PC-9 (cell line): ENCODE results near the gene MSN. TPM values are rescaled to one million over a fixed set of nuclear protein-coding genes. Genes with fewer than 3 reads are reported as not detected.

ENCODE experiments used
- BruUV-seq: library from RNA; stranded (reverse); fragments of 400-500 nt; replicated peaks from 2 replicates; lab custom pipeline; 2021; lab: Mats Ljungman, UMichigan
- CTCF ChIA-PET: fragments of 300-600 bp; sonication (Branson Sonifier 250); formaldehyde crosslinking; loops from one replicate; lab custom pipeline; 2022; ENCODE audit warnings: antibody characterized with exemption; lab: Charles Lee
- POLR2A ChIA-PET: fragments of 300-600 bp; sonication (Branson Sonifier 250); formaldehyde crosslinking; loops from one replicate; lab custom pipeline; 2022; ENCODE audit warnings: antibody characterized with exemption; ENCODE audit not compliant: unreplicated experiment; lab: Charles Lee
- DNase-seq, 2 experiments: peaks; one replicate each; pipeline versions ENCODE4 v3.0.0 to v3.0.0-alpha.2; 2015 to 2022; ENCODE audit warnings: mixed read lengths in 1 of 2
- H2AFZ ChIP-seq: fragments of 200-600 bp; sonication (generic); 2 replicates; pipeline ENCODE4 v1.8.1; 2017; ENCODE audit warnings: antibody characterized with exemption
- H3F3A ChIP-seq: fragments of 200-600 bp; sonication (generic); 2 replicates; pipeline ENCODE4 v1.8.1; 2017; ENCODE audit warnings: antibody characterized with exemption, mild to moderate bottlenecking, low read depth; ENCODE audit not compliant: insufficient read depth
- H3K27ac ChIP-seq: fragments of 200-600 bp; sonication (generic); 2 replicates; pipeline ENCODE4 v1.6.1; 2016; ENCODE audit warnings: mixed run types
- H3K27me3 ChIP-seq: fragments of 200-600 bp; sonication (generic); 2 replicates; pipeline ENCODE4 v1.6.1; 2016; ENCODE audit warnings: low read depth, mixed run types; ENCODE audit not compliant: insufficient read depth
- H3K36me3 ChIP-seq: fragments of 200-600 bp; sonication (generic); 2 replicates; pipeline ENCODE4 v1.6.1; 2016; ENCODE audit warnings: low read depth, mixed run types
- H3K4me1 ChIP-seq: fragments of 200-600 bp; sonication (generic); replicated peaks from 2 replicates; pipeline ENCODE4 v1.6.1; 2016; ENCODE audit warnings: mixed run types; ENCODE audit not compliant: insufficient read depth
- H3K4me2 ChIP-seq: fragments of 200-600 bp; sonication (generic); 2 replicates; pipeline ENCODE4 v1.6.1; 2017; ENCODE audit warnings: mixed run types
- H3K4me3 ChIP-seq: fragments of 200-600 bp; sonication (generic); 2 replicates; pipeline ENCODE4 v1.6.1; 2016; ENCODE audit warnings: mixed run types
- H3K79me2 ChIP-seq: fragments of 200-600 bp; sonication (generic); 2 replicates; pipeline ENCODE4 v1.6.1; 2017; ENCODE audit warnings: low read depth, mixed run types
- H3K9me2 ChIP-seq: fragments of 200-600 bp; sonication (generic); 2 replicates; pipeline ENCODE4 v1.8.1; 2017; ENCODE audit warnings: mild to moderate bottlenecking; ENCODE audit not compliant: insufficient read depth
- H3K9me3 ChIP-seq: fragments of 200-600 bp; sonication (generic); 2 replicates; pipeline ENCODE4 v1.8.1; 2016; ENCODE audit warnings: low read depth; ENCODE audit not compliant: insufficient read depth
- H4K20me1 ChIP-seq: fragments of 200-600 bp; sonication (generic); 2 replicates; pipeline ENCODE4 v1.8.1; 2017; ENCODE audit not compliant: insufficient read depth
- CTCF ChIP-seq: fragments of 200-600 bp; sonication (generic); conservative IDR thresholded peaks from 2 replicates; pipeline ENCODE4 v1.6.1; 2017; ENCODE audit warnings: mixed run types, antibody characterized with exemption, mild to moderate bottlenecking, moderate library complexity
- EZH2 ChIP-seq: fragments of 200-600 bp; sonication (generic); IDR thresholded peaks from 2 replicates; pipeline ENCODE4 v1.8.0; 2017; ENCODE audit warnings: antibody characterized with exemption, low read depth
- intact Hi-C: fragments of 100-400 bp; cut with micrococcal nuclease; formaldehyde crosslinking; loops from one replicate; pipeline ENCODE4 v1.10.0; 2022; ENCODE audit not compliant: unreplicated experiment
- total RNA-seq: library from RNA; stranded (reverse); gene quantifications from 2 replicates; pipeline ENCODE4 v1.2.3, GENCODE V29; 2021

Gene MSN
- total RNA-seq, 1 experiment from 2014 or later, result 235 TPM

- TF ChIP-seq EZH2 (no peak), CTCF (no peak)
- no peaks in the 10 kb centered on the region for H3K27me3 ChIP-seq
- H3K9me2 ChIP-seq, result no peaks in the 10 kb centered on the region
- ChIA-PET CTCF (no interaction called here), POLR2A (no interaction called here)
- intact Hi-C loops, result no loop called here
- no peak for DNase-seq
- peaks cover 10% of the 10 kb centered on the region; the same call in 1 of the 2 replicates for H3K4me1 ChIP-seq
- no peaks in the 10 kb centered on the region for H3K79me2 ChIP-seq
- H3K4me3 ChIP-seq, result no peak overlapping the region
- H3F3A ChIP-seq, result no peaks in the 10 kb centered on the region
- no peaks in the 10 kb centered on the region for H3K36me3 ChIP-seq
- H4K20me1 ChIP-seq, result no peaks in the 10 kb centered on the region
- H3K27ac ChIP-seq, result no peak overlapping the region
- H2AFZ ChIP-seq, result no peak overlapping the region
- H3K4me2 ChIP-seq, result no peak overlapping the region
- H3K9me3 ChIP-seq, result no peaks in the 10 kb centered on the region
- BruUV-seq, result no TSS peak
Observed at GRCh38 chrX:65633826-65634225, 33.6 kb upstream of the MSN start.

- Histone ChIP-seq H3K9me3 (no peaks in the 10 kb centered on the region), H3F3A (no peaks in the 10 kb centered on the region), H3K4me1 (peaks cover 10% of the 10 kb centered on the region; the same call in 1 of the 2 replicates), H3K79me2 (no peaks in the 10 kb centered on the region), H3K9me2 (no peaks in the 10 kb centered on the region), H2AFZ (no peak overlapping the region), H3K27ac (no peak overlapping the region), H4K20me1 (no peaks in the 10 kb centered on the region), H3K4me3 (no peak overlapping the region), H3K4me2 (no peak overlapping the region), H3K36me3 (no peaks in the 10 kb centered on the region), H3K27me3 (no peaks in the 10 kb centered on the region)
- DNase-seq, result no peak
- intact Hi-C loops, result no loop called here
- TF ChIP-seq CTCF, result no peak
- no peak for TF ChIP-seq EZH2
- ChIA-PET POLR2A (no interaction called here), CTCF (no interaction called here)
- no TSS peak for BruUV-seq
Observed at GRCh38 chrX:65634732-65635131, 32.7 kb upstream of the MSN start.

GRCh38 chrX:65635378-65635777 is 32.1 kb upstream of the MSN start:
- H3K4me1 ChIP-seq, result peaks cover 10% of the 10 kb centered on the region; the same call in 1 of the 2 replicates
- ChIA-PET CTCF (no interaction called here), POLR2A (no interaction called here)
- H3K4me2 ChIP-seq, result no peak overlapping the region; the same call in 1 of the 2 replicates
- no peak for DNase-seq
- no peaks in the 10 kb centered on the region for H3K9me2 ChIP-seq
- intact Hi-C loops, result no loop called here
- no peak overlapping the region for H3K4me3 ChIP-seq
- TF ChIP-seq CTCF (no peak), EZH2 (no peak)
- no peak overlapping the region for H3K27ac ChIP-seq
- H3F3A ChIP-seq, result no peaks in the 10 kb centered on the region
- no peaks in the 10 kb centered on the region for H3K36me3 ChIP-seq
- H3K27me3 ChIP-seq, result no peaks in the 10 kb centered on the region
- BruUV-seq, result no TSS peak
- H3K9me3 ChIP-seq, result no peaks in the 10 kb centered on the region
- H3K79me2 ChIP-seq, result no peaks in the 10 kb centered on the region
- no peak overlapping the region for H2AFZ ChIP-seq
- H4K20me1 ChIP-seq, result no peaks in the 10 kb centered on the region
